Hepatocyte (in vitro differentiated cells): ENCODE measurements around the gene SLAMF1. TPM values are rescaled to one million over a fixed set of nuclear protein-coding genes. Genes with fewer than 3 reads are reported as not detected.

Experiments
- DNase-seq: peaks from one replicate; pipeline ENCODE4 v3.0.0-alpha.2; 2016; ENCODE audit warnings: low spot score
- H2AFZ ChIP-seq: fragments of 200-600 bp; sonication (generic); 2 replicates; pipeline ENCODE4 v1.6.0; 2016; ENCODE audit warnings: antibody characterized with exemption, mild to moderate bottlenecking
- H3K27ac ChIP-seq: fragments of 200-600 bp; sonication (generic); 2 replicates; pipeline ENCODE4 v1.5.1; 2016; ENCODE audit warnings: mild to moderate bottlenecking
- H3K27me3 ChIP-seq: fragments of 200-600 bp; sonication (generic); 2 replicates; pipeline ENCODE4 v1.6.1; 2016
- H3K36me3 ChIP-seq: fragments of 200-600 bp; sonication (generic); replicated peaks from 2 replicates; pipeline ENCODE4 v1.5.1; 2016; ENCODE audit warnings: low read depth; ENCODE audit not compliant: insufficient read depth
- H3K4me1 ChIP-seq: fragments of 200-600 bp; sonication (generic); 2 replicates; pipeline ENCODE4 v1.5.1; 2016; ENCODE audit warnings: mild to moderate bottlenecking, moderate library complexity; ENCODE audit not compliant: insufficient read depth
- H3K4me2 ChIP-seq: fragments of 200-600 bp; sonication (generic); 2 replicates; pipeline ENCODE4 v1.6.0; 2016
- H3K4me3 ChIP-seq: fragments of 200-600 bp; sonication (generic); 2 replicates; pipeline ENCODE4 v1.5.1; 2016; ENCODE audit warnings: mild to moderate bottlenecking
- H3K79me2 ChIP-seq: fragments of 200-600 bp; sonication (generic); 2 replicates; pipeline ENCODE4 v1.6.0; 2017; ENCODE audit warnings: mild to moderate bottlenecking
- H3K9me2 ChIP-seq: fragments of 200-600 bp; sonication (generic); replicated peaks from 2 replicates; pipeline ENCODE4 v1.6.0; 2017; ENCODE audit warnings: mild to moderate bottlenecking; ENCODE audit not compliant: insufficient read depth
- H3K9me3 ChIP-seq: fragments of 200-600 bp; sonication (generic); 2 replicates; pipeline ENCODE4 v1.5.1; 2016; ENCODE audit warnings: low read depth, mild to moderate bottlenecking
- H4K20me1 ChIP-seq: fragments of 200-600 bp; sonication (generic); 2 replicates; pipeline ENCODE4 v1.6.0; 2016; ENCODE audit warnings: mild to moderate bottlenecking; ENCODE audit not compliant: insufficient read depth, poor library complexity, severe bottlenecking
- CTCF ChIP-seq: fragments of 200-600 bp; sonication (generic); IDR thresholded peaks from 2 replicates; pipeline ENCODE4 v1.5.1; 2016; ENCODE audit warnings: antibody characterized with exemption, mild to moderate bottlenecking; ENCODE audit not compliant: poor library complexity
- EZH2 ChIP-seq: fragments of 200-600 bp; sonication (generic); IDR thresholded peaks from 2 replicates; pipeline ENCODE4 v1.6.1; 2016; ENCODE audit warnings: antibody characterized with exemption, mild to moderate bottlenecking, borderline replicate concordance
- EZH2phosphoT487 ChIP-seq: fragments of 200-600 bp; sonication (generic); IDR thresholded peaks from one replicate; pipeline ENCODE4 v1.6.1; 2018; ENCODE audit warnings: antibody characterized with exemption, mild to moderate bottlenecking, low read depth, moderate library complexity; ENCODE audit not compliant: unreplicated experiment, severe bottlenecking
- WGBS: methylation state at CpG from one replicate; pipeline ENCODE4 v1.1.6; 2016; ENCODE audit warnings: low lambda C conversion rate; ENCODE audit errors: missing lambda C conversion rate; 5-methylcytosine and 5-hydroxymethylcytosine counted together
- polyA plus RNA-seq: library from polyadenylated mRNA; unstranded; fragments of >200 nt; fragmentation: Nextera tagmentation; extraction: Ambion mirVana; gene quantifications from 2 replicates; pipeline ENCODE4 v1.2.1, GENCODE V29; 2016
- total RNA-seq: library from RNA; depleted of rRNA; stranded (reverse); fragments of >200 nt; gene quantifications from 2 replicates; pipeline ENCODE4 v1.2.3, GENCODE V29; 2014

The SLAMF1 gene
- total and polyA plus RNA-seq, 2 experiments from 2014 or later, result 1.2 to 2.1 TPM

DNA sequence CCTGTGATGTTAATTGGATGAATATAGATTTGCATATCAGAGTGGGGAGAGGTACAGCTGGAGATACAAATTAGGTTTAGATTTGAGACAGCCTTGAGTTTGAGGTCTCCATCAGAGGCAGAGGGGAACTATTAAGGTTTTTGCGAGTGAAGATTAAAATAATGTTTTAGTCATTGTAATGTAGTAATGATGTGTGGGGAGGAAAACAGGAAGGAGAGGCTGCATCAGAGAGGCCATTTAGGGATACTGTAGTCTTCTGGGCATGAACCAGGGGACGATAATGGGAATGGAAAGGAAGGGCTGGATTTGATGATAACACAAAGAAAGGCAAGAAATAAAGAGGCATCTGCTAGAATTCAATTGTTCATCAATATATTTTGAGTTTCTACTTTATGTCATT is 77.0 kb downstream of the SLAMF1 start:
- Histone ChIP-seq H3K36me3 (no peaks in the 10 kb centered on the region), H3K4me3 (no peak overlapping the region), H4K20me1 (no peaks in the 10 kb centered on the region), H3K79me2 (no peaks in the 10 kb centered on the region), H2AFZ (no peak overlapping the region), H3K9me3 (no peaks in the 10 kb centered on the region), H3K4me2 (no peak overlapping the region), H3K27ac (no peak overlapping the region), H3K4me1 (no peaks in the 10 kb centered on the region), H3K9me2 (no peaks in the 10 kb centered on the region), H3K27me3 (no peaks in the 10 kb centered on the region)
- DNase-seq, result no peak
- 94% methylated on average over 2 of the region's 2 CpGs for WGBS
- TF ChIP-seq EZH2, result no peak
- no peak for TF ChIP-seq CTCF
- no peak for TF ChIP-seq EZH2phosphoT487

- Histone ChIP-seq H3K4me1 (no peaks in the 10 kb centered on the region), H3K27me3 (no peaks in the 10 kb centered on the region), H4K20me1 (no peaks in the 10 kb centered on the region), H2AFZ (no peak overlapping the region), H3K9me2 (no peaks in the 10 kb centered on the region), H3K36me3 (no peaks in the 10 kb centered on the region), H3K4me3 (no peak overlapping the region), H3K4me2 (no peak overlapping the region), H3K27ac (no peak overlapping the region), H3K79me2 (no peaks in the 10 kb centered on the region), H3K9me3 (peaks cover under 1% of the 10 kb centered on the region)
- DNase-seq, result no peak
- TF ChIP-seq CTCF, result no peak
- no peak for TF ChIP-seq EZH2
- TF ChIP-seq EZH2phosphoT487, result no peak
- 78% methylated on average over 8 of the region's 8 CpGs for WGBS
Measured at GRCh38 chr1:160567858-160568682, 78.8 kb downstream of the SLAMF1 start.

GRCh38 chr1:160567341-160567740 is 79.5 kb downstream of the SLAMF1 start:
- 63% methylated on average over 5 of the region's 5 CpGs for WGBS
- DNase-seq, result no peak
- no peaks in the 10 kb centered on the region for H3K9me2 ChIP-seq
- no peaks in the 10 kb centered on the region for H3K4me1 ChIP-seq
- H3K27ac ChIP-seq, result no peak overlapping the region
- TF ChIP-seq CTCF (no peak), EZH2 (no peak), EZH2phosphoT487 (no peak)
- H3K36me3 ChIP-seq, result no peaks in the 10 kb centered on the region
- no peaks in the 10 kb centered on the region for H4K20me1 ChIP-seq
- no peak overlapping the region for H3K4me3 ChIP-seq
- no peaks in the 10 kb centered on the region for H3K27me3 ChIP-seq
- H3K4me2 ChIP-seq, result no peak overlapping the region
- H3K79me2 ChIP-seq, result no peaks in the 10 kb centered on the region
- H3K9me3 ChIP-seq, result peaks cover 5% of the 10 kb centered on the region
- H2AFZ ChIP-seq, result no peak overlapping the region
